Panc1 (cell line): Measurements from ENCODE around the gene FAN1. TPM values are rescaled to one million over a fixed set of nuclear protein-coding genes. Genes with fewer than 3 reads are reported as not detected.

Experiments used
- ATAC-seq: fragments of 200-7000 bp; cut with Tn5 transposase; 2 replicates; pipeline ENCODE4 v1.9.1; 2020; ENCODE audit warnings: mild to moderate bottlenecking, moderate library complexity
- BruUV-seq: library from RNA; stranded (reverse); fragments of 400-500 nt; replicated peaks from 2 replicates; lab custom pipeline; 2021; lab: Mats Ljungman, UMichigan
- CTCF ChIA-PET: fragments of 300-600 bp; sonication (Branson Sonifier 250); formaldehyde crosslinking; loops from one replicate; lab custom pipeline; 2022; ENCODE audit warnings: antibody characterized with exemption; lab: Charles Lee
- POLR2A ChIA-PET: fragments of 300-600 bp; sonication (Branson Sonifier 250); formaldehyde crosslinking; loops from one replicate; lab custom pipeline; 2022; ENCODE audit warnings: antibody characterized with exemption; lab: Charles Lee
- DNase-seq: peaks from one replicate; pipeline ENCODE4 v3.0.0-alpha.2; 2010; ENCODE audit warnings: low read depth, low spot score
- H3K27ac ChIP-seq: 2 replicates; pipeline ENCODE4 v1.5.1; 2011; ENCODE audit warnings: mild to moderate bottlenecking, low read length, inconsistent platforms
- H3K27me3 ChIP-seq: fragments of 200-500 bp; sonication (Bioruptor generic); 2 replicates; pipeline ENCODE4 v1.6.0; 2014; ENCODE audit warnings: low read length, inconsistent platforms; ENCODE audit not compliant: control insufficient read depth, insufficient read depth
- H3K36me3 ChIP-seq: fragments of 200-500 bp; sonication (Bioruptor generic); 2 replicates; pipeline ENCODE4 v1.5.1; 2014; ENCODE audit warnings: inconsistent platforms, mild to moderate bottlenecking, low read length, moderate library complexity; ENCODE audit not compliant: control insufficient read depth, insufficient read depth
- H3K4me1 ChIP-seq: 2 replicates; pipeline ENCODE4 v1.5.1; 2011; ENCODE audit warnings: inconsistent platforms, mild to moderate bottlenecking, low read length, moderate library complexity; ENCODE audit not compliant: control insufficient read depth, insufficient read depth
- H3K4me3 ChIP-seq, 2 experiments: 2 replicates each; pipeline ENCODE4 v1.5.1; 2011 to 2012; ENCODE audit warnings: low read depth in 2 of 2, low read length in 2 of 2, mild to moderate bottlenecking in 2 of 2, inconsistent platforms in 1 of 2, moderate library complexity in 1 of 2
- H3K9me3 ChIP-seq: fragments of 200-500 bp; sonication (Bioruptor generic); 2 replicates; pipeline ENCODE4 v1.5.1; 2014; ENCODE audit warnings: low read depth, mild to moderate bottlenecking, inconsistent platforms, low read length, moderate library complexity; ENCODE audit not compliant: control insufficient read depth, insufficient read depth
- CTCF ChIP-seq: fragments of 450-650 bp; IDR thresholded peaks from 2 replicates; pipeline ENCODE4 v1.5.1; 2017; ENCODE audit warnings: mild to moderate bottlenecking
- POLR2AphosphoS5 ChIP-seq: IDR thresholded peaks from 2 replicates; pipeline ENCODE4 v1.6.1; 2012; ENCODE audit warnings: mild to moderate bottlenecking, low read depth, low read length, moderate library complexity
- REST ChIP-seq, 2 experiments: IDR thresholded peaks; 2 replicates each; pipeline ENCODE4 v1.6.1; 2011 to 2012; ENCODE audit warnings: low read depth in 2 of 2, control low read depth in 1 of 2, low read length in 1 of 2, mild to moderate bottlenecking in 1 of 2, moderate library complexity in 1 of 2; ENCODE audit not compliant: insufficient read depth in 1 of 2
- SIN3A ChIP-seq: IDR thresholded peaks from 2 replicates; pipeline ENCODE4 v1.6.1; 2012; ENCODE audit warnings: low read depth, mild to moderate bottlenecking, low read length, moderate library complexity, borderline replicate concordance; ENCODE audit not compliant: insufficient read depth
- TCF7L2 ChIP-seq: IDR thresholded peaks from 2 replicates; pipeline ENCODE4 v1.6.1; 2011; ENCODE audit warnings: mild to moderate bottlenecking, low read depth, low read length, inconsistent platforms
- in situ Hi-C: cut with HindIII; loops from 2 replicates; pipeline ENCODE4 v1.10.0; 2016; ENCODE audit warnings: low sequenced_read_pairs, low pct_unique_long_range_greater_than_20kb
- intact Hi-C: fragments of 100-400 bp; cut with micrococcal nuclease; formaldehyde crosslinking; loops from one replicate; pipeline ENCODE4 v1.10.0; 2022; ENCODE audit not compliant: unreplicated experiment
- total RNA-seq: library from RNA; stranded (reverse); gene quantifications from one replicate; pipeline ENCODE4 v1.2.1, GENCODE V29; 2021; ENCODE audit not compliant: unreplicated experiment

FAN1 gene
- total RNA-seq, 1 experiment from 2014 or later, result 16.4 TPM

GRCh38 chr15:30978328-30978727, 74.6 kb downstream of the FAN1 start:
- no TSS peak for BruUV-seq
- POLR2A ChIA-PET, result interaction anchor here (0.7 kb wide), 1 partner anchor 548 kb away, joined by 3 read pairs; no protein-coding TSS in a partner anchor
- Histone ChIP-seq H3K27me3 (no peaks in the 10 kb centered on the region), H3K27ac (no peak overlapping the region), H3K9me3 (no peaks in the 10 kb centered on the region), H3K4me3 (no peak overlapping the region), H3K36me3 (peaks cover 5% of the 10 kb centered on the region; the same call in 1 of the 2 replicates), H3K4me1 (no peaks in the 10 kb centered on the region)
- DNase-seq (no peak), ATAC-seq (no peak)
- TF ChIP-seq TCF7L2 (no peak), CTCF (no peak), POLR2AphosphoS5 (no peak), SIN3A (no peak), REST (IDR thresholded peaks at IDR 0.05; ENCODE audit: insufficient read depth in 1 of 2, low read depth in 2 of 2, low read length in 1 of 2) (no peak)
- in situ Hi-C loops, result no loop called here
- CTCF ChIA-PET, result no interaction called here
- intact Hi-C loops, result no loop called here

- ChIA-PET POLR2A (no interaction called here), CTCF (interaction anchor here (0.7 kb wide), 1 partner anchor 1411 kb away, joined by 5 read pairs; no protein-coding TSS in a partner anchor)
- Histone ChIP-seq H3K27ac (no peak overlapping the region), H3K27me3 (no peaks in the 10 kb centered on the region), H3K4me3 (no peak overlapping the region), H3K4me1 (no peaks in the 10 kb centered on the region), H3K9me3 (no peaks in the 10 kb centered on the region), H3K36me3 (peaks cover 5% of the 10 kb centered on the region; the same call in 1 of the 2 replicates)
- DNase-seq (no peak), ATAC-seq (no peak)
- TF ChIP-seq TCF7L2, result no peak
- no peak for TF ChIP-seq CTCF
- TF ChIP-seq POLR2AphosphoS5, result no peak
- no peak for TF ChIP-seq SIN3A
- no peak for TF ChIP-seq REST (IDR thresholded peaks at IDR 0.05; ENCODE audit: insufficient read depth in 1 of 2, low read depth in 2 of 2, low read length in 1 of 2)
- in situ Hi-C loops (no loop called here), intact Hi-C loops (no loop called here)
- no TSS peak for BruUV-seq
These were observed 75.7 kb downstream of the FAN1 start for GRCh38 chr15:30979457-30979856.
